ENCODE results near the gene AK2.
A peak's percentile ranks its signal among the peaks of the same experiment; 100 is the strongest.
"Not testable (repeated sequence)": the region's sequence is repeated elsewhere in the genome, so short reads cannot be mapped to it uniquely, and the experiment has no call there.

The AK2 gene

DNA sequence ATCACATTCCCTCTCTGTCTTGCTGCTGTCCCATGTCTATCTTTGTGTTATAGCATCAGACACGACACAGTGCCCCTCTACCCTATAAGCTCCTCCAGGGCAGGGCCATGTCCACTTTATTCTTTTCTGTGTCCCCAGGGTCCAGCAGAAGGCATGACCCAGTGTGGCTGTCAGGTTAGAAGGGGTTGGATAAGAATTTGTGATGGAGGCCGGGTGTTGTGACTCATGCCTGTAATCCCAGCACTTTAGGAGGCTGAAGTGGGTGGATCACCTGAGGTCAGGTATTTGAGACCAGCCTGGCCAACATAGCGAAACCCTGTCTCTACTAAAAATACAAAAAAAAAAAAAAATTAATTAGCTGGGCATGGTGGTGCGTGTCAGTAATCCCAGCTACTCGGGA lies 45.8 kb downstream of the AK2 start:
- H3K9me3 ChIP-seq (ENCODE audit: control insufficient read depth, insufficient read depth, low read length), result no peaks in the 10 kb centered on the region
- H3K36me3 ChIP-seq (ENCODE audit: insufficient read depth, low read length), result no peaks in the 10 kb centered on the region
- no peak overlapping the region for H3K9ac ChIP-seq (ENCODE audit: low read depth, low read length)
- H3K4me1 ChIP-seq (ENCODE audit: insufficient read depth, low read length), result peaks cover 33% of the 10 kb centered on the region

- no peaks in the 10 kb centered on the region for H3K9me3 ChIP-seq (ENCODE audit: control insufficient read depth, insufficient read depth, low read length)
- peaks cover 39% of the 10 kb centered on the region for H3K4me1 ChIP-seq (ENCODE audit: insufficient read depth, low read length)
- H3K36me3 ChIP-seq (ENCODE audit: insufficient read depth, low read length), result no peaks in the 10 kb centered on the region
- no peak overlapping the region for H3K9ac ChIP-seq (ENCODE audit: low read depth, low read length)
These were observed 47.3 kb downstream of the AK2 start for GRCh38 chr1:32989160-32990050.

- Histone ChIP-seq H3K36me3 (ENCODE audit: insufficient read depth, low read length) (no peaks in the 10 kb centered on the region), H3K9me3 (ENCODE audit: control insufficient read depth, insufficient read depth, low read length) (no peaks in the 10 kb centered on the region), H3K4me1 (ENCODE audit: insufficient read depth, low read length) (peaks cover 43% of the 10 kb centered on the region), H3K9ac (ENCODE audit: low read depth, low read length) (no peak overlapping the region)
These were observed 48.0 kb downstream of the AK2 start for GRCh38 chr1:32988665-32989064.

DNA sequence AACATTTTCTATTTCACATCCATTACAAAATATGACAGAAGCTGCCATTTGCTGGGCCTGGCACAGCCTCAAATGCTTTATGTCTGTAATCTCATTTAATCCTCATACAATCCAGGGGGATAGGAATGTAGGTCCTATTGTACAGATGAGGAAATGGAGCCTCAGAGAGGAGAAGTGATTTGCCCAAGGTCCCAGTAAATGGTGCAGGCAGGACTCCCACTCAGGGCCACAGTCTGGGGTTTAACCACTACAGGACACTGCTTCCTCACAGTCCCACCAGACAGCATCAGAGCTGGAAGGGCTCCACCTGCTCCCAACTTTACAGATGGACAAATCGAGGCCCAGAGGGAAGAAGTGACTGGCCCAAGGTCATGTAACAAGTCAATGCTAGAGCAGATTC lies 51.5 kb downstream of the AK2 start:
- Histone ChIP-seq H3K4me1 (ENCODE audit: insufficient read depth, low read length) (peaks cover 35% of the 10 kb centered on the region), H3K9ac (ENCODE audit: low read depth, low read length) (no peak overlapping the region), H3K9me3 (ENCODE audit: control insufficient read depth, insufficient read depth, low read length) (no peaks in the 10 kb centered on the region), H3K36me3 (ENCODE audit: insufficient read depth, low read length) (no peaks in the 10 kb centered on the region)

- Histone ChIP-seq H3K9ac (ENCODE audit: low read depth, low read length) (no peak overlapping the region), H3K4me1 (ENCODE audit: insufficient read depth, low read length) (peaks cover 36% of the 10 kb centered on the region), H3K9me3 (ENCODE audit: control insufficient read depth, insufficient read depth, low read length) (no peaks in the 10 kb centered on the region), H3K36me3 (ENCODE audit: insufficient read depth, low read length) (no peaks in the 10 kb centered on the region)
These were observed 52.1 kb downstream of the AK2 start for GRCh38 chr1:32984455-32985171.

GRCh38 chr1:32984090-32984454 lies 52.6 kb downstream of the AK2 start:
- Histone ChIP-seq H3K36me3 (ENCODE audit: insufficient read depth, low read length) (no peaks in the 10 kb centered on the region), H3K9ac (ENCODE audit: low read depth, low read length) (no peak overlapping the region), H3K4me1 (ENCODE audit: insufficient read depth, low read length) (peaks cover 30% of the 10 kb centered on the region)

DNA sequence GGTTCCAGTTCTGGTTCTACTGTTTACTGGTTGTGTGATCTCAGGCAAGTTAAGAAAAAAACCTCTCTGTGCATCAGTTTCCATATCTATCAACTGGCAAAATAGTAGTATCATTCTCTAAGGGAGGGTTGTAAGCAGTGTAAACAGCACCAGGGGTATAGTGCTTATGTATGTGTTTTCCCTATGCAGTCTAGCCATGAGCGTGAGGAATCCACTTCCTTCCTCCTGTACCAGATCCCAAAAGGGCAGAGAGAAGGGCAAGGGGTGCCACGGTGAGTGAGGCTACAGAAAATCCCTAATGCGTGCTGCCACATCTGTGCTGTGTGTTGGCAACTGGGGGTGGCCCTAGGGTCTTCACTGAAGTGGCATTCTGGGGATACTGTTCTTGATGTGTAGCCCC lies 53.7 kb downstream of the AK2 start:
- peaks cover 24% of the 10 kb centered on the region for H3K4me1 ChIP-seq (ENCODE audit: insufficient read depth, low read length)
- no peaks in the 10 kb centered on the region for H3K36me3 ChIP-seq (ENCODE audit: insufficient read depth, low read length)
- H3K9me3 ChIP-seq (ENCODE audit: control insufficient read depth, insufficient read depth, low read length), result no peaks in the 10 kb centered on the region
- H3K9ac ChIP-seq (ENCODE audit: low read depth, low read length), result no peak overlapping the region

More at GRCh38 chr1:32984090-32984454, 52.6 kb downstream of the AK2 start:
- H3K9me3 ChIP-seq (ENCODE audit: control insufficient read depth, insufficient read depth, low read length), result no peaks in the 10 kb centered on the region

DNA sequence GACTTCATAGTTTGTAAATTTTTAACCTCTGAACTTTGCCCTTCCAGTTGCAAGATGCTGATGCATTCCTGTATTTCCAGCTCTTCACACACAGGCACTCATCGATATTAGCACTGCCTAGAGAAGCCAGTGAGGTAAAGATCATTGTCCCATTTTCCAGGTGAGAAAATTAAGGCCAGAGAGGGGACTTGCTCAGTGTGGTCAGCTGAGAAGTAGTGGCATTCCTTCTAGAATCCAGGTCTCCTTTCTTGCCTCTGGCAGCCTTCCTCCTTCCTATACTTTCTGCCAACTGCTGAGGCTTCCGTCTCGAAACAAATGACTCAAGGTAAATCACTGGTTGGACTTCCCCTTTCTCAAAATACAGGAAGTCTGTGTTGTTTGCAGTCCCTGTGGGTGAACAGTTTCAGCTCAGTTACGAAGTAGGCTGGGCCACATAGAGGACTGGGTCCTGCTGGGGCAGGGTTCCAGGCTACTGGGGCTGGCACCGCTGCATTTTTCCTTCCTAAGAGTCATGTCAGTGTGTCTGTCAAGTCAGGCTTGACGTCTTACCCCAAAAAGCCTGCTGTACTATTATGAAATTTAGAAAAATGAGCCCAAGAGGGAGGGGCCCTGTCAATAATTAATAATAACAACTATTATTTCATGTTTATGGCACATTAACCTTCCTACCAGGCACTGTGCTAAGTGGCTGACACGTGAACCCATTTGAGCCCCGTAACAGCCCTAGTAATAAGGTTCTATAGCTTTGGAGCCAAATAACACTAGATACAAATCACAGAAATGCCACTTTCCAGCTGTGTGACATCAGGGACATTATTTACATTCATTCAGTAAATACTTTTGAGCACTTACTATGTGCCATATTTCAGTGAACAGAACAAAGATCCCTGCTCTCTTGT lies 55.4 kb downstream of the AK2 start:
- no peak overlapping the region for H3K9ac ChIP-seq (ENCODE audit: low read depth, low read length)
- H3K4me1 ChIP-seq (ENCODE audit: insufficient read depth, low read length), result peaks cover 24% of the 10 kb centered on the region
- H3K36me3 ChIP-seq (ENCODE audit: insufficient read depth, low read length), result no peaks in the 10 kb centered on the region
- H3K9me3 ChIP-seq (ENCODE audit: control insufficient read depth, insufficient read depth, low read length), result no peaks in the 10 kb centered on the region; the same call in 1 of the 2 replicates

DNA sequence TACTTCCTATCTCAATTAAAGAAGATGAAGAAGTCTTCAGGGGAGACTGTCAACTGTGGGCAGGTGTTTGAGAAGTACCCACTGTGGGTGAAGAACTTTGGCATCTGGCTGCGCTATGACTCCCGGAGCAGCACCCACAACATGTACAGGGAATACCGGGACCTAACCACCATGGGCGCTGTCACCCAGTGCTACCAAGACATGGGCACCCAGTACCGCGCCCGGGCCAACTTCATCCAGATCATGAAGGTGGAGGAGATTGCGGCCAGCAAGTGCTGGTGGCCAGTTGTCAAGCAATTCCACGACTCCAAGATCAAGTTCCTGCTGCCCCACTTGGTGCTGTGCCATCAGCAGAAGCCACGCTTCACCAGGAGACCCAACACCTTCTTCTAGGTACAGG lies 56.6 kb downstream of the AK2 start:
- no peak overlapping the region for H3K9ac ChIP-seq (ENCODE audit: low read depth, low read length)
- no peaks in the 10 kb centered on the region; the same call in 1 of the 2 replicates for H3K9me3 ChIP-seq (ENCODE audit: control insufficient read depth, insufficient read depth, low read length)
- H3K36me3 ChIP-seq (ENCODE audit: insufficient read depth, low read length), result no peaks in the 10 kb centered on the region
- peaks cover 24% of the 10 kb centered on the region for H3K4me1 ChIP-seq (ENCODE audit: insufficient read depth, low read length)

GRCh38 chr1:32978854-32979253 lies 57.8 kb downstream of the AK2 start:
- Histone ChIP-seq H3K9me3 (ENCODE audit: control insufficient read depth, insufficient read depth, low read length) (no peaks in the 10 kb centered on the region; the same call in 1 of the 2 replicates), H3K4me1 (ENCODE audit: insufficient read depth, low read length) (peaks cover 14% of the 10 kb centered on the region), H3K36me3 (ENCODE audit: insufficient read depth, low read length) (no peaks in the 10 kb centered on the region), H3K9ac (ENCODE audit: low read depth, low read length) (no peak overlapping the region)

- Histone ChIP-seq H3K9ac (ENCODE audit: low read depth, low read length) (no peak overlapping the region), H3K4me1 (ENCODE audit: insufficient read depth, low read length) (peaks cover 14% of the 10 kb centered on the region), H3K36me3 (ENCODE audit: insufficient read depth, low read length) (no peaks in the 10 kb centered on the region), H3K9me3 (ENCODE audit: control insufficient read depth, insufficient read depth, low read length) (no peaks in the 10 kb centered on the region; the same call in 1 of the 2 replicates)
These were observed 59.1 kb downstream of the AK2 start for GRCh38 chr1:32977546-32978087.

GRCh38 chr1:32975055-32975454 lies 61.6 kb downstream of the AK2 start:
- not testable (repeated sequence) for H3K36me3 ChIP-seq (ENCODE audit: insufficient read depth, low read length); H3K9me3 ChIP-seq (ENCODE audit: control insufficient read depth, insufficient read depth, low read length); H3K9ac ChIP-seq (ENCODE audit: low read depth, low read length); H3K4me1 ChIP-seq (ENCODE audit: insufficient read depth, low read length)

GRCh38 chr1:32973458-32973857 lies 63.2 kb downstream of the AK2 start:
- not testable (repeated sequence) for H3K9ac ChIP-seq (ENCODE audit: low read depth, low read length); H3K4me1 ChIP-seq (ENCODE audit: insufficient read depth, low read length); H3K36me3 ChIP-seq (ENCODE audit: insufficient read depth, low read length); H3K9me3 ChIP-seq (ENCODE audit: control insufficient read depth, insufficient read depth, low read length)

- H3K36me3 ChIP-seq (ENCODE audit: insufficient read depth, low read length), result no peaks in the 10 kb centered on the region
- no peaks in the 10 kb centered on the region; the same call in 1 of the 2 replicates for H3K9me3 ChIP-seq (ENCODE audit: control insufficient read depth, insufficient read depth, low read length)
- no peaks in the 10 kb centered on the region for H3K4me1 ChIP-seq (ENCODE audit: insufficient read depth, low read length)
- H3K9ac ChIP-seq (ENCODE audit: low read depth, low read length), result peak overlapping the region; percentile 93
These were observed 63.8 kb downstream of the AK2 start for GRCh38 chr1:32972814-32973428.
